ENCODE results near the gene AGFG2. TPM values are rescaled to one million over a fixed set of nuclear protein-coding genes. Genes with fewer than 3 reads are reported as not detected.
"Not testable (repeated sequence)": the region's sequence is repeated elsewhere in the genome, so short reads cannot be mapped to it uniquely, and the experiment has no call there.

Gene AGFG2
- total RNA-seq, 1 experiment from 2014 or later, result 11.2 TPM

DNA sequence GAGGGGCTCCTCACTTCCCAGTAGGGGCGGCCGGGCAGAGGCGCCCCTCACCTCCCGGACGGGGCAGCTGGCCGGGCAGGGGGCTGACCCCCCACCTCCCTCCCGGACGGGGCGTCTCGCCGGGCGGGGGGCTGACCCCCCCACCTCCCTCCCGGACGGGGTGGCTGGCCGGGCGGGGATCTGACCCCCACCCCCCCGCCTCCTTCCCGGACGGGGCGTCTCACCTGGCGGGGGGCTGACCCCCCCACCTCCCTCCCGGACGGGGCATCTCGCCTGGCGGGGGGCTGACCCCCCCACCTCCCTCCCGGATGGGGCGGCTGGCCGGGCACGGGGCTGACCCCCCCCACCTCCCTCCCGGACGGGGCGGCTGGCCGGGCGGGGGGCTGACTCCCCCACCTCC is 15.8 kb upstream of the AGFG2 start:
- not testable (repeated sequence) for H3K18ac ChIP-seq (ENCODE audit: insufficient read length, low read depth, low read length); DNase-seq; H2BK12ac ChIP-seq (ENCODE audit: insufficient read length, low read depth, low read length); H3K4me2 ChIP-seq (ENCODE audit: insufficient read depth, insufficient read length, low read length); H3K4me1 Mint-ChIP-seq; H3K9me3 ChIP-seq (ENCODE audit: control insufficient read depth, low read depth, low read length); H3K27ac ChIP-seq (ENCODE audit: insufficient read length, low read depth, low read length); H2BK15ac ChIP-seq (ENCODE audit: low read depth, low read length); H3K9ac ChIP-seq (ENCODE audit: extremely low read depth, insufficient read length, low read length); H4K8ac ChIP-seq (replicated peaks; ENCODE audit: insufficient read length, low read depth, low read length); H2AFZ ChIP-seq (ENCODE audit: low read length); H3K4ac ChIP-seq (ENCODE audit: low read depth, low read length); H3K27me3 ChIP-seq (ENCODE audit: insufficient read depth, low read length); H4K91ac ChIP-seq (ENCODE audit: insufficient read length, low read depth, low read length); H3K4me3 Mint-ChIP-seq; H2BK5ac ChIP-seq (ENCODE audit: insufficient read length, low read length); H3K27me3 Mint-ChIP-seq (ENCODE audit: low read depth); H2AK5ac ChIP-seq (ENCODE audit: insufficient read length, low read length); H3K4me1 ChIP-seq (ENCODE audit: insufficient read depth, low read length); H4K5ac ChIP-seq (ENCODE audit: insufficient read length, low read depth, low read length); H4K20me1 ChIP-seq (ENCODE audit: control insufficient read depth, insufficient read depth, insufficient read length); H3K23me2 ChIP-seq (ENCODE audit: insufficient read length, low read depth, low read length, poor library complexity, severe bottlenecking); H3K79me2 ChIP-seq (ENCODE audit: insufficient read depth, low read length); H3K56ac ChIP-seq (ENCODE audit: insufficient read length, low read depth, low read length); H3K36me3 Mint-ChIP-seq (ENCODE audit: insufficient read depth in 1 of 3, low read depth in 3 of 3); H3K79me1 ChIP-seq (ENCODE audit: insufficient read depth, low read depth, low read length, poor library complexity, severe bottlenecking); H3K23ac ChIP-seq (ENCODE audit: insufficient read length, low read depth, low read length); H3T11ph ChIP-seq (ENCODE audit: low read length); H3K14ac ChIP-seq (ENCODE audit: insufficient read depth, low read length); H2BK20ac ChIP-seq (ENCODE audit: low read depth, low read length, poor library complexity, severe bottlenecking); H2BK120ac ChIP-seq (ENCODE audit: low read depth, low read length, poor library complexity, severe bottlenecking); H3K27ac Mint-ChIP-seq
- peaks cover 12 to 16% of the 10 kb centered on the region in 2 experiments for H3K9me3 Mint-ChIP-seq
- WGBS (ENCODE audit: extremely low coverage, insufficient read length, low lambda C conversion rate), result no CpG with 5 or more reads among the region's 34 CpGs

DNA sequence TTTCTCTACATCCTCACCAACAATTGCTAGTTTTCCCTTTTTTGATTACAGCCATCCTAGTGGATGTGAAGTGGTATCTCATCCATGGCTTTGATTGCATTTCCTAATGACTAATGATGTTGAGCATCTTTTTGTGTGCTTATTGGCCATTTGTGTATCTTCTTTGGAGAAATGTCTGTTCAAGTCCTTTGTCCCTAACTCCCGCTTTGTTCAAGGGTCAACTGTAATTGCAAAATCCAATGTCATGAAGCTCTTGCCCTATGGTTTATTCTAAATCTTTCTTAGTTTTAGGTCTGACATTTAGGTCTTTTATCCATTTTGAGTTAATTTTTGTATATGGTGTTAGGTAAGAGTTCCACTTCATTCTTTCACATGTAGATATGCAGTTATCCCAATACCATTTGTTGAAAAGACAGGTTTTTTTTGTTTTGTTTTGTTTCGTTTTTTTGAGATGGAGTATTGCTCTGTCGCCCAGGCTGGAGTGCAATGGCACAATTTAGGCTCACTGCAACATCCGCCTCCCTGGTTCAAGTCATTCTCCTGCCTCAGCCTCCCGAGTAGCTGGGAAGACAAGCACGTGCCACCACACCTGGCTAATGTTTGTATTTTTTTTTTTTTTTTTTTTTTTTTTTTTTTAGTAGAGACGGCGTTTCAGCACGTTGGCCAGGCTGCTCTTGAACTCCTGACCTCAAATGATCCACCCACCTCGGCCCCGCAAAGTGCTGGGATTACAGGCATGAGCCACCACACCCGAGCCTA is 10.7 kb upstream of the AGFG2 start:
- not testable (repeated sequence) for H3K14ac ChIP-seq (ENCODE audit: insufficient read depth, low read length); H3K4ac ChIP-seq (ENCODE audit: low read depth, low read length); H2BK120ac ChIP-seq (ENCODE audit: low read depth, low read length, poor library complexity, severe bottlenecking); H3K9me3 ChIP-seq (ENCODE audit: control insufficient read depth, low read depth, low read length); H3K9ac ChIP-seq (ENCODE audit: extremely low read depth, insufficient read length, low read length); H2BK5ac ChIP-seq (ENCODE audit: insufficient read length, low read length); H3K56ac ChIP-seq (ENCODE audit: insufficient read length, low read depth, low read length); H4K5ac ChIP-seq (ENCODE audit: insufficient read length, low read depth, low read length); H2AK5ac ChIP-seq (ENCODE audit: insufficient read length, low read length); H3K79me1 ChIP-seq (ENCODE audit: insufficient read depth, low read depth, low read length, poor library complexity, severe bottlenecking); H3K4me1 Mint-ChIP-seq; H2BK12ac ChIP-seq (ENCODE audit: insufficient read length, low read depth, low read length); H3T11ph ChIP-seq (ENCODE audit: low read length); H4K20me1 ChIP-seq (ENCODE audit: control insufficient read depth, insufficient read depth, insufficient read length); H3K36me3 Mint-ChIP-seq (ENCODE audit: insufficient read depth in 1 of 3, low read depth in 3 of 3); H3K4me3 Mint-ChIP-seq; H3K23me2 ChIP-seq (ENCODE audit: insufficient read length, low read depth, low read length, poor library complexity, severe bottlenecking); H2BK20ac ChIP-seq (ENCODE audit: low read depth, low read length, poor library complexity, severe bottlenecking); H4K91ac ChIP-seq (ENCODE audit: insufficient read length, low read depth, low read length); H3K27me3 ChIP-seq (ENCODE audit: insufficient read depth, low read length); DNase-seq; H3K4me2 ChIP-seq (ENCODE audit: insufficient read depth, insufficient read length, low read length); H2AFZ ChIP-seq (ENCODE audit: low read length); H3K4me1 ChIP-seq (ENCODE audit: insufficient read depth, low read length); H3K27me3 Mint-ChIP-seq (ENCODE audit: low read depth); H4K8ac ChIP-seq (replicated peaks; ENCODE audit: insufficient read length, low read depth, low read length); H3K79me2 ChIP-seq (ENCODE audit: insufficient read depth, low read length); H3K27ac Mint-ChIP-seq; H2BK15ac ChIP-seq (ENCODE audit: low read depth, low read length); H3K23ac ChIP-seq (ENCODE audit: insufficient read length, low read depth, low read length); H3K27ac ChIP-seq (ENCODE audit: insufficient read length, low read depth, low read length); H3K18ac ChIP-seq (ENCODE audit: insufficient read length, low read depth, low read length)
- WGBS (ENCODE audit: extremely low coverage, insufficient read length, low lambda C conversion rate), result no CpG with 5 or more reads among the region's 12 CpGs
- peaks cover 10 to 13% of the 10 kb centered on the region in 2 experiments for H3K9me3 Mint-ChIP-seq
